Vagina (tissue), 2 donors: ENCODE measurements around the gene NUMB.

ENCODE experiments used
- CTCF ChIP-seq, 3 experiments: fragments of 450-650 bp in 2 of 3; fragments of 200-600 bp in 1 of 3; sonication (generic) in 1 of 3; IDR thresholded peaks; one replicate each; pipeline ENCODE4 v1.5.1; 2017 to 2019; ENCODE audit warnings: antibody characterized with exemption in 3 of 3, mild to moderate bottlenecking in 2 of 3, moderate library complexity in 2 of 3
- POLR2A ChIP-seq, 2 donors: fragments of 450-650 bp; IDR thresholded peaks; one replicate each; pipeline ENCODE4 v1.6.1; 2017; ENCODE audit warnings: antibody characterized with exemption in 2 of 2, mild to moderate bottlenecking in 2 of 2, moderate library complexity in 2 of 2
- POLR2AphosphoS5 ChIP-seq, 2 donors: sonication (generic); formaldehyde crosslinking; IDR thresholded peaks; one replicate each; pipeline ENCODE4 v1.9.0; 2017; ENCODE audit warnings: antibody characterized with exemption in 2 of 2, mild to moderate bottlenecking in 2 of 2, low read depth in 1 of 2; ENCODE audit not compliant: insufficient read depth in 1 of 2

GRCh38 chr14:73342670-73343069 is 115.7 kb downstream of the NUMB start:
- TF ChIP-seq CTCF (IDR thresholded peaks at IDR 0.05) (no peak), POLR2AphosphoS5 (IDR thresholded peaks at IDR 0.05; ENCODE audit: insufficient read depth in 1 of 2, low read depth in 1 of 2) (no peak), POLR2A (IDR thresholded peaks at IDR 0.05) (no peak)
